ENCODE data around the gene CD96.

CD96 gene

DNA sequence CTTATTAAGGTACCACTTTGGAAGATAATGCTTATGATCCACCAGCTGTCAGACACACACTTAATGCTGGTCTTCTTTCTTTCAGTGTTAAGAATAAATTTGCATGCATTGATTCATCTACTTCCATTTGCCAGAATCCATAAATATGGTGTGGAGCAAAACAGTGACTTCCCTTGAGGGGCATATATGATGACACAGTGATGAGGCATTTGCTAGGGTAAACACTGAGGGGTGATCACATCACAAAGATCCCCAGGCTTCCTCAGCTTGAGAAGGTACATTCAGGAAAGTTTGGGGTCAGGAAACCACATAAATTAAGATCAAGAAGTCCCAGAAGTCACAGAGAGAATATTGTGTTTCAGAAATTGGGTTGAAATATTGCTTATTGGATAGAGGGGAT lies 63.0 kb downstream of the CD96 start:
- H3K14ac ChIP-seq (ENCODE audit: low read length): no peak overlapping the region

DNA sequence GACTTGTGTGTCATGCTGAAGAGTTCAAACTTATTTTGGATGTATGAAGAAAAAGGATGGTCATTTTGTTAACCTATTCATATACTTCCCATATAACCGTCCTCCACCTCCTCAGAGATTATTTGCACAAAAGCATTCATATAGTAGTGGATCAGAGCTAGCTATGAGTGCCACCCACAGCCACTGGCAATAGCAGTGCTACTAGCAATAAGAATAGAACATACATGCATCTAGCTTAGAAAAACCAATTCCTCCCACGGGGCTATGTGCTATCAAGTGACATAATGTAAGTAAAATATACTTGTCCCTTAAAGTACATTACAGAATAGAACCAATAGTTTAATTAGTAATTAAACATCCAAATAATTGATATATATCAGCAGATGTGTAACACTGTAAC lies 63.5 kb downstream of the CD96 start:
- no peaks in the 10 kb centered on the region for H3K9me3 ChIP-seq (replicated peaks in 1 of 2; ENCODE audit: control insufficient read depth in 2 of 2, insufficient read depth in 1 of 2, low read depth in 1 of 2, low read length in 2 of 2)
- H3K27ac ChIP-seq (replicated peaks; ENCODE audit: low read length): no peak overlapping the region
- no peak overlapping the region for H3K18ac ChIP-seq (ENCODE audit: low read length)
- H3K14ac ChIP-seq (ENCODE audit: low read length): no peak overlapping the region
- H3K4me3 ChIP-seq (ENCODE audit: low read length in 2 of 2): no peak overlapping the region
- no peak overlapping the region for H4K91ac ChIP-seq (ENCODE audit: low read depth, low read length, poor library complexity)
- no peak overlapping the region for H2BK120ac ChIP-seq (ENCODE audit: low read depth, low read length)
- H3K4ac ChIP-seq (ENCODE audit: low read length): no peak overlapping the region
- H3K4me1 ChIP-seq (ENCODE audit: control insufficient read depth in 2 of 2, insufficient read depth in 1 of 2, low read depth in 1 of 2, low read length in 2 of 2): no peaks in the 10 kb centered on the region
- no peaks in the 10 kb centered on the region for H3K27me3 ChIP-seq (ENCODE audit: control insufficient read depth in 3 of 3, insufficient read depth in 3 of 3, low read depth in 1 of 3, low read length in 3 of 3)
- no peak overlapping the region for H2BK12ac ChIP-seq (ENCODE audit: low read length)
- H2BK5ac ChIP-seq (ENCODE audit: low read length): no peak overlapping the region
- no peak overlapping the region for H2AK5ac ChIP-seq (ENCODE audit: low read depth, low read length)
- H2BK15ac ChIP-seq (ENCODE audit: low read length): no peak overlapping the region
- no CpG with 5 or more reads among the region's 2 CpGs for WGBS, 2 donors (ENCODE audit: extremely low coverage in 2 of 2, insufficient read length in 2 of 2, insufficient replicate concordance in 1 of 2)
- H3K4me2 ChIP-seq (ENCODE audit: insufficient read depth, low read length, poor library complexity, severe bottlenecking): no peak overlapping the region
- no peak overlapping the region for H3K9ac ChIP-seq (ENCODE audit: low read depth, low read length, poor library complexity)
- H3K79me1 ChIP-seq (ENCODE audit: low read depth, low read length): no peaks in the 10 kb centered on the region
- no peak overlapping the region for H3K23ac ChIP-seq (ENCODE audit: low read depth, low read length, poor library complexity)
- no peaks in the 10 kb centered on the region for H3K36me3 ChIP-seq (replicated peaks in 1 of 2; ENCODE audit: control insufficient read depth in 2 of 2, insufficient read depth in 2 of 2, low read length in 2 of 2)
- no peak overlapping the region for H2AFZ ChIP-seq (ENCODE audit: low read length)
- DNase-seq (ENCODE audit: low spot score): no peak
- H4K8ac ChIP-seq (ENCODE audit: low read depth, low read length): no peak overlapping the region

More for the DNA sequence above, 63.0 kb downstream of the CD96 start:
- Histone ChIP-seq H3K27ac (replicated peaks; ENCODE audit: low read length) (no peak overlapping the region), H2AK5ac (ENCODE audit: low read depth, low read length) (no peak overlapping the region), H2BK12ac (ENCODE audit: low read length) (no peak overlapping the region), H3K9me3 (replicated peaks in 1 of 2; ENCODE audit: control insufficient read depth in 2 of 2, insufficient read depth in 1 of 2, low read depth in 1 of 2, low read length in 2 of 2) (no peaks in the 10 kb centered on the region), H3K36me3 (replicated peaks in 1 of 2; ENCODE audit: control insufficient read depth in 2 of 2, insufficient read depth in 2 of 2, low read length in 2 of 2) (no peaks in the 10 kb centered on the region), H3K4me1 (ENCODE audit: control insufficient read depth in 2 of 2, insufficient read depth in 1 of 2, low read depth in 1 of 2, low read length in 2 of 2) (no peaks in the 10 kb centered on the region), H3K9ac (ENCODE audit: low read depth, low read length, poor library complexity) (no peak overlapping the region), H3K4ac (ENCODE audit: low read length) (no peak overlapping the region), H4K8ac (ENCODE audit: low read depth, low read length) (no peak overlapping the region), H3K18ac (ENCODE audit: low read length) (no peak overlapping the region), H2BK120ac (ENCODE audit: low read depth, low read length) (no peak overlapping the region), H3K27me3 (ENCODE audit: control insufficient read depth in 3 of 3, insufficient read depth in 3 of 3, low read depth in 1 of 3, low read length in 3 of 3) (no peaks in the 10 kb centered on the region), H2AFZ (ENCODE audit: low read length) (no peak overlapping the region), H2BK5ac (ENCODE audit: low read length) (no peak overlapping the region), H2BK15ac (ENCODE audit: low read length) (no peak overlapping the region), H3K4me3 (ENCODE audit: low read length in 2 of 2) (no peak overlapping the region), H3K4me2 (ENCODE audit: insufficient read depth, low read length, poor library complexity, severe bottlenecking) (no peak overlapping the region), H3K79me1 (ENCODE audit: low read depth, low read length) (no peaks in the 10 kb centered on the region), H3K23ac (ENCODE audit: low read depth, low read length, poor library complexity) (no peak overlapping the region), H4K91ac (ENCODE audit: low read depth, low read length, poor library complexity) (no peak overlapping the region)
- DNase-seq (ENCODE audit: low spot score): no peak

DNA sequence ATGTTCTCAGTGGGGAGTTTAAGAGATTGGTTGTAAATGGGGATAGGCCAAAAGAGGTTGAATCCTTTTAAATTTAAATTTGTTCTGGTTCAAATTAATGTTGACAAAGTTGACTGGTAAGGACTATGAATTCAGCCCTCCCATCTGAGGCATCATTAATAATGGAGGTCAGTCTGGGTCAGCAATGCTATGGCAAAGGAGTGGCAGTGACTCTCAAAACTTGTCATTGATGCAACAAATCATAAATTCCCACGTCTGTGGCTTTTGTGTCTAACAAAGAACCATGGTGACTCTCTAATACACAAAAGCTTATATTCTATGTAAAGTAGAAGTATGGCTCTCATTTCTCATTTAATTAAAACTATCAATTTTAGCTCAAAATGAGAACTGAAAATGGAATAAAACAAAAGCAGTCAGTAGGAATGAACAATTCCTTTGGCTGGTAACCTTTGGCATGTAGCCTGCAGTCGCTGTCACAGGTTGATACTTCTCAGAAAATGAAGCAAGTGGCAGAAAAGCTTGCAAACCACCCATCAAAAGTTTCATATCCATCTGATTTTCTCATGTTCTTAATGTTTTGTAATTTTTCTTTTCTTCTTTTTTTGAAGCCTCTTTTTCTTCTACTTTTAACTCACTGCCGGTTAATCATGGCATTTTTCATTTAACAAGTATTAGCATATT lies 65.4 kb downstream of the CD96 start:
- Histone ChIP-seq H2AK5ac (ENCODE audit: low read depth, low read length) (no peak overlapping the region), H2AFZ (ENCODE audit: low read length) (no peak overlapping the region), H3K23ac (ENCODE audit: low read depth, low read length, poor library complexity) (no peak overlapping the region), H4K8ac (ENCODE audit: low read depth, low read length) (no peak overlapping the region), H2BK120ac (ENCODE audit: low read depth, low read length) (no peak overlapping the region), H3K27ac (replicated peaks; ENCODE audit: low read length) (no peak overlapping the region), H3K9ac (ENCODE audit: low read depth, low read length, poor library complexity) (no peak overlapping the region), H3K36me3 (replicated peaks in 1 of 2; ENCODE audit: control insufficient read depth in 2 of 2, insufficient read depth in 2 of 2, low read length in 2 of 2) (no peaks in the 10 kb centered on the region), H3K9me3 (replicated peaks in 1 of 2; ENCODE audit: control insufficient read depth in 2 of 2, insufficient read depth in 1 of 2, low read depth in 1 of 2, low read length in 2 of 2) (no peaks in the 10 kb centered on the region), H2BK5ac (ENCODE audit: low read length) (no peak overlapping the region), H3K4me1 (ENCODE audit: control insufficient read depth in 2 of 2, insufficient read depth in 1 of 2, low read depth in 1 of 2, low read length in 2 of 2) (no peaks in the 10 kb centered on the region), H2BK12ac (ENCODE audit: low read length) (no peak overlapping the region), H3K18ac (ENCODE audit: low read length) (no peak overlapping the region), H2BK15ac (ENCODE audit: low read length) (no peak overlapping the region), H4K91ac (ENCODE audit: low read depth, low read length, poor library complexity) (no peak overlapping the region), H3K27me3 (ENCODE audit: control insufficient read depth in 3 of 3, insufficient read depth in 3 of 3, low read depth in 1 of 3, low read length in 3 of 3) (no peaks in the 10 kb centered on the region), H3K4me3 (ENCODE audit: low read length in 2 of 2) (no peak overlapping the region), H3K14ac (ENCODE audit: low read length) (no peak overlapping the region), H3K4ac (ENCODE audit: low read length) (no peak overlapping the region), H3K4me2 (ENCODE audit: insufficient read depth, low read length, poor library complexity, severe bottlenecking) (no peak overlapping the region), H3K79me1 (ENCODE audit: low read depth, low read length) (no peaks in the 10 kb centered on the region)
- DNase-seq (ENCODE audit: low spot score): no peak
- no CpG with 5 or more reads among the region's 3 CpGs for WGBS, 2 donors (ENCODE audit: extremely low coverage in 2 of 2, insufficient read length in 2 of 2, insufficient replicate concordance in 1 of 2)

DNA sequence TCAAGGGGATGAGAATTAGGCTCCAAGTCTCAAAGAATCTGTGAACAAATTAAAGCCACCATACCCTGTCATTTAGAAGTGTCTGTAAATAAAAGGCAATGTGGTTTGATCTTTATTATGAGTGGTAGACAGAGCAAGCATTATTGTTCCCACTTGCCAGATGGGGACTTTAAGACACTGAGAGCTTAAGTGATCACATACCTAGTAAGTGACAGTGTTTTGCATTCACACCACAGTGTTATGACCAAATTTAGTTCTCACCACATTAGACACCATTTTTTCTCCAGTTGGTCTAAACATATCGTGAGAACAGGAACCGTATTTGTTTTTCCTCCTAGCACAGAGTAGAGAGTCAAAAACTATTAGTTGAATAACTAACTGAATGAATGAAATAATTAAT lies 66.4 kb downstream of the CD96 start:
- no peak overlapping the region for H2BK120ac ChIP-seq (ENCODE audit: low read depth, low read length)
- H2AFZ ChIP-seq (ENCODE audit: low read length): no peak overlapping the region
- H3K36me3 ChIP-seq (replicated peaks in 1 of 2; ENCODE audit: control insufficient read depth in 2 of 2, insufficient read depth in 2 of 2, low read length in 2 of 2): no peaks in the 10 kb centered on the region
- H2BK12ac ChIP-seq (ENCODE audit: low read length): no peak overlapping the region
- no peaks in the 10 kb centered on the region for H3K4me1 ChIP-seq (ENCODE audit: control insufficient read depth in 2 of 2, insufficient read depth in 1 of 2, low read depth in 1 of 2, low read length in 2 of 2)
- no CpG with 5 or more reads among the region's 2 CpGs for WGBS, 2 donors (ENCODE audit: extremely low coverage in 2 of 2, insufficient read length in 2 of 2, insufficient replicate concordance in 1 of 2)
- no peak overlapping the region for H3K4me3 ChIP-seq (ENCODE audit: low read length in 2 of 2)
- no peak overlapping the region for H3K18ac ChIP-seq (ENCODE audit: low read length)
- H3K4ac ChIP-seq (ENCODE audit: low read length): no peak overlapping the region
- DNase-seq (ENCODE audit: low spot score): no peak
- no peak overlapping the region for H3K14ac ChIP-seq (ENCODE audit: low read length)
- H3K27ac ChIP-seq (replicated peaks; ENCODE audit: low read length): no peak overlapping the region
- no peaks in the 10 kb centered on the region for H3K79me1 ChIP-seq (ENCODE audit: low read depth, low read length)
- H3K27me3 ChIP-seq (ENCODE audit: control insufficient read depth in 3 of 3, insufficient read depth in 3 of 3, low read depth in 1 of 3, low read length in 3 of 3): no peaks in the 10 kb centered on the region
- H3K4me2 ChIP-seq (ENCODE audit: insufficient read depth, low read length, poor library complexity, severe bottlenecking): no peak overlapping the region
- no peak overlapping the region for H4K8ac ChIP-seq (ENCODE audit: low read depth, low read length)
- no peak overlapping the region for H2BK5ac ChIP-seq (ENCODE audit: low read length)
- no peak overlapping the region for H4K91ac ChIP-seq (ENCODE audit: low read depth, low read length, poor library complexity)
- no peak overlapping the region for H2AK5ac ChIP-seq (ENCODE audit: low read depth, low read length)
- no peak overlapping the region for H3K9ac ChIP-seq (ENCODE audit: low read depth, low read length, poor library complexity)
- H3K23ac ChIP-seq (ENCODE audit: low read depth, low read length, poor library complexity): no peak overlapping the region
- H2BK15ac ChIP-seq (ENCODE audit: low read length): no peak overlapping the region
- no peaks in the 10 kb centered on the region for H3K9me3 ChIP-seq (replicated peaks in 1 of 2; ENCODE audit: control insufficient read depth in 2 of 2, insufficient read depth in 1 of 2, low read depth in 1 of 2, low read length in 2 of 2)
